IPS-18c (cell line): ENCODE results near the gene ADAR.

Experiments used
- H3K4me3 ChIP-seq: 2 replicates; pipeline ENCODE4 v1.7.0; 2013; ENCODE audit warnings: low read depth, mild to moderate bottlenecking, low read length, moderate library complexity; ENCODE audit not compliant: insufficient read depth
- H3K9me3 ChIP-seq: one replicate; pipeline ENCODE4 v1.6.1; 2013; ENCODE audit warnings: mild to moderate bottlenecking, low read length, moderate library complexity; ENCODE audit not compliant: control insufficient read depth, insufficient read depth

Gene ADAR

DNA sequence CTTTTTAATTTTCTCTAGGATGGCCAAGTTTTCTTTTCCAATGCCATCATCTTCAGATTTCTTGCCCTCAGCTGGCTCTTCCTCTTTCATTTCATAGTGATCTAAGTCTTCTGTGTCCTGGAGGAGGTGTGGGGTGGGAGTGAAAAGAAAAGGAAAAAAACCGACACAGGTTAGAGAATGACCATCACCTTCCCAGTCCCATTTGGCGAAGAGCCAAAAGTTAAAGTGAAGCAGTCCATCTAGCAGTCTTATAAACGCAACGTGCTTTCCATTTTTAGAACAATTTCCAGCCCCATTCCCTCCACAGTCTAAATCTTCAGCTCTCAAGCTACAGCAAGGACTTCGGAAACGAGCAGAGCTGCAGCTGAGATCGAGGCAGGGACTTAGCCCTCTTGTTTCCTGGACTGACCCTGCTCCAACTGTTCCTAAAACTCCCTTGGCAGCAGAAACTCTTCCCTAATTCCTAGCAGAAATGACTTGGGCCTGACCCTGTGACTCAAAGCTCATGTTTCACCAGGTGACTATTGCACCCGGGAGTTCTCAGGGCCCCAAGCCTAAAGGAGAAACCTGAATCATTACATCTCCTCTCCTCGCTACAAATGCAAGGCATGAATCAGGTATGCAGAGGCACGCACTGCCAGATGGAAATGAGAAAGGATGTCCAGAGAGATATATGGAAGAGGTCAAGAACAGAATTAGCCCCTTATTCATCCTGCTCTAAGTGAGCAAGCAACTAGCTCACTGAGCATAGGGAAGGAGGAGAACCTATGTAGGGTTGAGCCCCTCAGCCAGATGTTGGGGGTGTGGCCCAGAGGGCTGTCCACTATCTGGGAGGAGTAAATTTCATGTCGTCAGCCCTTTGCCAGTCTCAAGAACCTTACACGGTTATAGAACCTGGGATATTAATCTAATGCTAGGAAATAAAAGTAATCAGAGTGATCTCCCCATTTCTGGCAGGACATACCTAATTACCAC is 54.6 kb downstream of the ADAR start:
- no peak overlapping the region for H3K4me3 ChIP-seq
- no peaks in the 10 kb centered on the region for H3K9me3 ChIP-seq

DNA sequence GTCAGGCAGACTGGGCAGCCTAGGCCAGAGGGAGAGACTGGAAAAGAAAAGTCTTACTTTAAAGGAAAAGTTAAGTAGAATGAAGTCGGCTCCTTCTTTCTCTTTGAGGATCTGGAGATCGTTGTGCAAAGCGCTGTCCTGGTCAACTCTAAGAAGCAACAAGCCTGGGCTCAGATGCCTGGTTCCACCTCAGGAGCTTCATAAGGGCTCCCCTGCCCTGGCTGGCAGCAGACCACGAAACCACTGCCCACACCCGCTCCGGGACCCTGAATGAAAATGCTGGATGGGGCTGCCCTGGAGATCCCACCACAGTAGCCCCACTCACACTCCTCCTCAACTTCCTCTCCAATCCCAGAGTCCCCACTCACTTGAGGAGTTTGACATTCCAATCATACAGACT is 56.0 kb downstream of the ADAR start:
- no peaks in the 10 kb centered on the region for H3K9me3 ChIP-seq
- no peak overlapping the region for H3K4me3 ChIP-seq

DNA sequence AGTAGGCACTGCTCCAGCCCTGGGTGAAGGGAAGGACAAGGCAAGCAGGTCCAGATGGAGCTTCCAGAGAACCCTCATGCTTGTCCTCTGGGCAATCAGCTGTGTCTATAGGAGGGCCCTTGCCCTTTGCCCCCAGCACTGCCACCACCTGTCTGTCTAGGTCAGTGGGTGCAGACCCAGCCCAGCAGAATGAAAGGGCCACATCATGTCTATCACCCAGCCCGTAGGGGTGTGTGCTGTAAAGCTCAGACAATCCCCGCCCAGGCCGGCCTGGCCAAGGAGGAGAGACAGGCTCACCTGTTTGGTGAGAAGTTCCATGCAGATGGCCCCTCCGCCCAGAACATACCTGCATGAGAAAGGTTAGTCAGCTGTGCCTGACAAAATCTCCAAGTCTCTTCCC is 56.5 kb downstream of the ADAR start:
- Histone ChIP-seq H3K9me3 (no peaks in the 10 kb centered on the region), H3K4me3 (no peak overlapping the region)

DNA sequence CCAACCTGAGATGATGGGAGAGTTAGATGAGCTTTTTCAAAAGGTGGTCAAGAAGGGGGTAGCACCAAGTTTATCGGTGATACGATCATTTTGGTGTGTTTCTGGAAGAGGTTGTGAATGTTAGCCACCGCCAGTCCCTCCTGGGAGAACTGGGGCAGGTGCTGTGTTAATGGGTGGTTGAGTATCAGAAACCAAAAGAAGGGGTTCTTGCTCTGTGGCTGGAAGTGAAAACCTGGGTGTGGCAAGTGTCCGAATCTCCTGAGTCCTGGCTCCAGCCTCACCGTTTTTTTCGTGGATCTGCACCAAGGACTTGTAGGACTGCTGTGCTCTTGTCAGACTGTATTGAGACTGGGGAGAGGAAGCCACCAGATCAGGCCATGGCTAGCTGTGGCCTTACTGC is 57.3 kb downstream of the ADAR start:
- H3K4me3 ChIP-seq, result no peak overlapping the region
- no peaks in the 10 kb centered on the region for H3K9me3 ChIP-seq

DNA sequence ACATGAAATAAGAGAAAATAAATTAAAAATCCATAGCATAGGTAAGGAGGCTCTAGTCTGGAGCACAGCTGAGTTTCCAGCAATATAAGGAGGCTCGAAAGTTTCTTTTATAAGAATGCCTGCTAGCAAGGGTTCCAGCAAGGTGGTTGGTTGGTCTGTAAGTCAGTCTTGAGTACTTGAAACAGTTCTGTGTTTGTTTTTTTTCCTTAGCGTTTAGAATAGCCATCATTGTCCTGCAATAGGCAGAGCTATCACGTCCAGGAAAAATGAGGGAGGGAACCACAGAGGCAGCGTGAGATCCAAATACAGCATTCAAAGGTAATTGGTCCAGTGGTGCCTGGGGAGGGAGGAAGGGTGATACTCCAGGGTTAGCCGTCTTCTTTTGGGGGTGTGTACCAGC is 57.9 kb downstream of the ADAR start:
- H3K4me3 ChIP-seq, result no peak overlapping the region
- no peaks in the 10 kb centered on the region for H3K9me3 ChIP-seq

DNA sequence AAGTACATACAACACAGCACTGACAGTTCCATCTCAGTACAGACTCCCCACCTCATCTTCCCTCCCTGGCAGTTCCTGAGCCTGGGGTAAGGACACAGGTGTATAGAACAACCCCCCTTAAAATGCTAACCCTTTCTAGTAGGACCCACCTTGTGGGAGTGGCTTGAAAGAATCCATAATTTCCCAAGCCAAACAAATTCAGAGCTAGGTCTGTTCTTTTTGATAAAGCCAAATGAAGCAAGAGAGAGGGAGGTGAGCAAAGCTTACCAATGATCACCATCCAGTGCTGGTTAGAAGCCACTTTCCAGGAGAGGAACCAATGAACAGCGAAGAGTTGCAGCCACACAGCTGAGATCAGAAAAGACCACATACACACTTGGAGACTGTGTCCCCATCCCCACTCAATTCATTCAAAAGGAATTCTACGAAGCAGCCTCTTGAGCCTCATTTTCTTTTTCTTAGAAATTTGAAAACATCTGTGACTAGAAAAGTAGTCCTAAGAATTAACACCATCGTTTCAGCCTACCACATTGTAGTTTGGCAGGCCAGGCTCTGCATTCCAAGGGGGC is 58.7 kb downstream of the ADAR start:
- H3K4me3 ChIP-seq, result no peak overlapping the region
- no peaks in the 10 kb centered on the region for H3K9me3 ChIP-seq

DNA sequence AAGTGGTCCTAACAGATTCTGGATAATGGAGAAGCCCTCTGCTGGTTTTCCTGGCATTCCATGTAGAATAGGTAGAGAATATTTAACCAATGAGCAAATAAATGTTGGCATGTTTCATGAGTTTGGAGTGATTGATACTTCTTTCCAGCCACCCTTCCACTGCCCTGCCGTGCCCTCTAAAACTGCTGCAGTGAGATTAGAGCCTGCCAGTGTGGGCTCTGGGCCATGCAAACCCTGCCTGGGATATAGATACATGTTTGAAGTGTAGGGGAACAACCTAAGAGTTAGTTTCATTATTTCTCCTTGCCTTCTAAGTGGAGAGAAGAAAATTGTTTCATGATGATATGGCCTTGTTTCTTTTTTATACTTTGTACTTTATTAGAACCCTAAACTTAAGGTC is 60.0 kb downstream of the ADAR start:
- H3K9me3 ChIP-seq, result no peaks in the 10 kb centered on the region
- no peak overlapping the region for H3K4me3 ChIP-seq

DNA sequence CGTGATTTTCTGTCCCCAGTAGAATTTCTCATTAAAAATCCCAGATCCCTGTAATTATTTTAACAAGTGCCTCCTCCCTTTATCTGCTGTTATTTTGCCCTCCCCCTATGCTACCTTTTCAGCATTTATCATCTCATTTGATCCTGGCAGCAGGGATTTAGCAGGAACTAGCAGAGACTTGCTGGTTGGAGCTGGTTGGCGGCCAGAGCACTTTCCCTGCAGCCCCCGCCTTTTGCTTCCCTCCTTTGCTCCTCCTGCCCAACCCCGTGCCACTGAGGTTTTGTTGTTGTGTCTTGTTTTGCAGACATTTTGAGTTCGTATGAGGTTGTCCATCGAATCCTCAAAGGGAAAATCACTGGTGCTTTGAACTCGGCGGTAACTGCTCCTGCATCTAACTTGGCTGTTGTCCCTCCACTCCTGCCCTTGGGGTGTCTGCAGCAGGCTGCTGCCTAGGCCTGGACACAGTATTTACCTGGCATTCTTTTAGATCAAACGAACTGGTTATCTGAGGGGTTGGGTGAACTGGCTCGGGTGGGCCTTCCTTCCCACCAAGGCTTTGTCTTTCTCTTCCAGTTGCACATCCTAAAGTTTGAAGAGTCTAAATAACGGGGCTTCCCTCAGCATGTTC is 60.8 kb downstream of the ADAR start:
- H3K4me3 ChIP-seq, result no peak overlapping the region
- H3K9me3 ChIP-seq, result no peaks in the 10 kb centered on the region

DNA sequence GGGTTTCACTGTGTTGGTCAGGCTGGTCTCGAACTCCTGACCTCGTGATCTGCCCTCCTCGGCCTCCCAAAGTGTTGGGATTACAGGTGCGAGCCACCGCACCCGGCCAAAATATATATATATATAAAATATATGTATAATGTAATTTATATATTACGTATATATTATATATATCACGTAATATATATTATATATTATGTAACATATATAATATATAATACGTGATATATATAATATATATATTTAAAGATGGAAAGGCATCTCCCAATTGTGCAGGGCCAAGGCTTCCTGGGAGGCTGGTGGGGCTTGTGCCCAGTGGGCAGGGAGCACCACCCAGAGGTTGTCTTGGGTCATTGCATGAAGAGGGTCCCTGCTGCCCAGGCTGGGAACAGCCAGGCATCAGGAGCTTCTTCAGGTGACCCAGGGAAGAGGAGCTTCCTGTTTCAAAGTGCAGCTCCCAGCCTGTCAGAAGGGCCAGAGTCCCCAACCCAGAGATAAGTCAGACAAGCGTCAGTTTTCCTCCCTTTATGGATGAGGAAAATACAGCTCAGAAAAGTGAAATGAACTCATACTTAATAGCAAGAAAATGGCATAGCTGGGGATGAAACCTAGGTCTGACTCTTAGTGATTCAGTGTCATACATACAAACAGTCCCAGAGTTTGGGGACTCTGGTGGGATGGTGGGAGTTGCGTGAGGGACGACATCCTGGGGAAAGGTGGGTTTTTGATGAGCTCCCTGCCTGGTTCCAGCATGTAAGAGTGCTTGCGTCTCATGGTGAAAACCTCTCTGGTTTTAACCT is 61.5 kb downstream of the ADAR start:
- H3K4me3 ChIP-seq, result no peak overlapping the region
- no peaks in the 10 kb centered on the region for H3K9me3 ChIP-seq

DNA sequence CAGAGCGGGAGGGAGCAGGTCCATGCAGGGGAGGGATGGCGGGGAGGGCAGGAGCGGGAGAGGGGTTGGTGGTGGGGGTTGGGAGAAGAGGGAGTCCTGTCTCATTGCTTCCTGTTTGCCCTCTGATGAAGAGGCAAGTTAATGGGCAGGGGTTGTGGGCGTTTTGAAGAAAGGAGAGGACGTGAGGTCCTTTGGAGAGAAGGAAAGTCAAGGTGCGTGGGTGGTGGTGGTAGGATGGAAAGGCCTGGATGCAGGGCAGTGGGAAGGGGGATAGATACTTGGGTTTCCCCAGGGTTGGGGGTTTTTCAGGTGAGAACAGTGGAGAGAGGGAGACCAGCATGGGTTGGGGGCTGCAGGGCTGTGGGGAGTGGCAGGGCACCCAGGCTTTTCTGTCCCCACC is 66.8 kb downstream of the ADAR start:
- Histone ChIP-seq H3K4me3 (no peak overlapping the region), H3K9me3 (no peaks in the 10 kb centered on the region)

DNA sequence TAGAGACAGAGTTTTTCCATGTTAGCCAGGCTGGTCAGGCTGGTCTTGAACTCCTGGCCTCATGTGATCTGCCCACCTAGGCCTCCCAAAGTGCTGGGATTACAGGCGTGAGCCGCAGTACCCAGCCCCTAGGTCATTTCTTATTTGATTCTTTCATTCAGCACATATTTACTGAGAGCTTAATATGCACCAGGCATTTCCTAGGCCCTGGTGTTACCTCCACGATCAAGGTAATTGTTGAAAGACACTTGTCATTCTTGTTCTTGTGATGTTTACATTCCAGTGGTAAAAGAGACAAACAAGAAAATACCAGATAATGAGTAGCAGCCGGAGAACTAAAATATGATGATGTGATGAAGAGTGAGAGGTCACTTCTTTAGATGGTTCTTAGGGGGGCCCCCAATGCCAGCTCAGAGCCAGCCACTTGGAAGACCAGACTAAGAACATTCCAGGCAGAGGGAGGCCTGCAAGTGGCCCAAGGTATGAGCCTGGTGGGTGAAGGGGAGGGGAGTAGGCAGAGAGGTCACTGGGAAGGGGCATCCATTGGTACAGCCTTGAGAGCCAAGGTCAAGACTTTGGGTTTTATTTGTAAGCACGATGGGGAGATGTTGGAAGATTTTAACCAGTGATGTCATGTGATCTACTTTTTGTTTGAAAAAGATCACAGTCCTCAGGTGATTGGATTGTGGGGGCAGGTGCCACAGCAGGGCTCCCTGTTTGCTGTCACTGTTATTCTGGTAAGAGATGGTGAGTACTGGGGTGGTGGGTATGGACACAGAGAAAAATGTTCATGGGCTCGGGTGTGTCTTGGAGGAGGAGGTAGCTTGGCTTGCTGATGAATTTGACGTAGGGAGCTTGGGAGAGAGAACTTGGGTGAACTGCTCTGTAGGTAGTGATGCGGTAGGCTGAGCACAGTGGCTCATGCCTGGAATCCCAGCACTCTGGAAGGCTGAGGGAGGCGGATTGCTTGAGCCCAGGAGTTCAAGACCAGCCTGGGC is 68.2 kb downstream of the ADAR start:
- Histone ChIP-seq H3K4me3 (no peak overlapping the region), H3K9me3 (no peaks in the 10 kb centered on the region)

DNA sequence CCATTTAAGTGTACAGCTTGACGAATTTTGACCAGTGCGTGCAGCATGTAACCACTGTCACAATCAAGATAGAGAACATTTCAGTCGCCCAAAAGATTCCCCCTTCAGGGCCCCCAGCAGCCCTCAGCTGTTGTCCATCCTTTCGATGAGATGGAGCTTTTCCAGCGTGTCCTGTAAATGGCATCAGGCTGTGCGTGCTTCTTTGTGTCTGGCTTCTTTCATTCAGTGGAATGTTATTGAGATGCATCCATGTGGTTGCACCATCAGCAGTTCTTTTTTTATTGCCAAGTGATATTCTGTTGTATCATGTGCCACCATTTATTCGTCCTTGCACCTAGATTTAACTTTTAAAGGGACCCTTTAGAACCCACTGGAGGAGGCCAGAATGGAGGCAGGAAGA is 71.4 kb downstream of the ADAR start:
- no peaks in the 10 kb centered on the region for H3K9me3 ChIP-seq

DNA sequence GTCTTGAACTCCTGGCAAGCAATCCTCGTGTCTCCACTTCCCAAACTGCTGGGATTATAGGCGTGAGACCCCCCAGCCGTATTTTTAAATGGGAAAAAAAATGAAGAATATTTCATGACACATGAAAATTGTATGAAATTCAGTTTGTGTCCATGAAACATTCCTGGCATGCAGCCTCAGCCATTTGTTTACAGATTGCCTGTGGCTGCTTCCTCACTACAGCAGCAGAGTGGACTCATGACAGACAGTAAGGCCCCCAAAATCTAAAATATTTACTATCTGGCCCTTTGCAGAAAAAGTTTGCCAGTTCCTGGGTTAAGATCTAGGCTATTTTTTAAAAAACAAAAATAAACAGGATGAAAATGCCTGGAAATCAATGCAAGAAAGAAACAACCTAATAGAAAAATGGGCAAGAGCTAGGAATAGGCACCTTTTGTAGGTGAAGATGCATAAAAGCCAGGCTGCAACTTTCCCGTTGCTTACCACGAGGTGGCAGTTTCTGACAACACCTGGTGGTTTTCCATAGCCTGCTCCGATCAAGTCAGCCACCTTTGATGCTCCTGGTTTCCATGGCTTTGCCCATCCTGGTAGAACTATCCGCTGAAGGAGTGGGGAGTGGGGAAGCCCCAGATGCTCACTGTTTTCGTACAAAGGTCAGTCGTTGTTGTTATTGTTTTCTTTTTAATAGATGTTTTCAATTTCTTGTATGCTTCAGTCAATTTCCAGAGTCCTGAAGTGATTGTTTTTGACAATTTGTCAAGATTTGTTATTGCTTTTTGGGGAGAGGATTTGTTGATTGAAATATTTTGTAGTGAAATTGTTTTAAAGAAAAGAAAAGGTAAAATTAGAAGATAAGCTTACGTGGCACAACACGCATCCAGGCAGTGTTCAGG is 73.8 kb downstream of the ADAR start:
- H3K4me3 ChIP-seq, result no peak overlapping the region
- no peaks in the 10 kb centered on the region for H3K9me3 ChIP-seq

More for the DNA sequence above, 71.4 kb downstream of the ADAR start:
- no peak overlapping the region for H3K4me3 ChIP-seq
